Superior temporal gyrus (tissue), 1 donor: ENCODE results near the gene STPG2.
"Not testable (repeated sequence)": the region's sequence is repeated elsewhere in the genome, so short reads cannot be mapped to it uniquely, and the experiment has no call there.

Source experiments
- DNase-seq: peaks from one replicate; pipeline ENCODE4 v3.0.0-alpha.2; 2016; ENCODE audit errors: extremely low spot score

STPG2 gene

GRCh38 chr4:97942951-97943350, 200.3 kb downstream of the STPG2 start:
- no peak for DNase-seq

- no peak for DNase-seq
Observed at GRCh38 chr4:97942137-97942536, 201.1 kb downstream of the STPG2 start.

- no peak for DNase-seq
Observed at GRCh38 chr4:97938141-97938540, 205.1 kb downstream of the STPG2 start.

GRCh38 chr4:97924341-97924958, 218.8 kb downstream of the STPG2 start:
- DNase-seq: no peak

- DNase-seq: no peak
Observed at GRCh38 chr4:97923096-97923495, 220.2 kb downstream of the STPG2 start.

- no peak for DNase-seq
Observed at GRCh38 chr4:97917115-97917514, 226.2 kb downstream of the STPG2 start.

GRCh38 chr4:97912156-97912555, 231.1 kb downstream of the STPG2 start:
- DNase-seq: no peak

DNA sequence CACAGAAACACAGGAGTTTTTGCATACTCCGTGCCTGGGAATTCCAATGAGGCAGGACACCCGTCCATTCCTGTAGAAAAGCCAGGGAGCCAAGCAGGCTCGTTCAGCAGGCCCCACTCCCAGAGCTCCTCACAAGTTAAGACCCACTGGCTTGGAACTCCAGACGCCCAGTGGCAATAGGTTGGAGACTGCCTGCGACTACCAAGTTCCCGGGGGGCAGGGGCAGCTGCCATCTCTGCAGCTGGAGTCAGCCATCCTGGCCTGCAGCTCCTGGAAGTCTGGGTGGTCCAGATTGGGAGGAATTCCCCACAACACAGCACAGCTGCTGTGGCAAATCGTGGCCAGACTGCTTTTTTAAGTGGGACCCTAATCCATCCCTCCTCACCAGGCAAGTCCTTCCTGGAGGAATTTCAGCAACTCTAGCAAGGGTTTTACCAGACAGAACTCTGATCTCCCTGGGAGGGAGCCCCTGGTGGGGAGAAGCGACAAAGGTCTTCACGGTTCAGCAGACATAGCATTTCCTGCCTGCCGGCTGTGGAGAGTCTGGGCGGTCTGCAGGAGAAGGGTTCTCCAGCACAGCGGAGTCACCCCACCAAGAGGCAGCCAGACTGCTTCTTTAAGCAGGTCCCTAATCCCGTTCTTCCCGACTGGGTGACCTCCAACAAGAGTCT, 231.9 kb downstream of the STPG2 start:
- no peak for DNase-seq

DNA sequence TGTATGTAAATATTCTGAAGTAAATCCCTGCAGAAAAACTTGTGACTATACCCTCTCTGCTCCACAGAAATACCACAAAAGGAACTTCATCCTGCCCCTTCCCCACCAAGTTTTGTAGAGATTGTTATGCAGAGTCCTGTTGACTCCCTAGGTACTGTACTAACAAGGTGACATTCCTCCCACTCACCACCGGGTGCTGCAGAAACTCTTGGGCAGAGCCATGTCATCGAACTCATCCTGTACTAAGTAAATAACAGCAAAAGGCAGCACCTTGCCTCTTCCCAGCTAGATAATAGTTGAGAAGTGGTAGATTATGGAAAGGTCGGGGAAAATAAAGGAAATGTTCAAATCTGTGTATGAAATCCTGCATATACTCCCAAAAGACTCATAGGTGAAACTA, 233.3 kb downstream of the STPG2 start:
- DNase-seq: no peak

DNA sequence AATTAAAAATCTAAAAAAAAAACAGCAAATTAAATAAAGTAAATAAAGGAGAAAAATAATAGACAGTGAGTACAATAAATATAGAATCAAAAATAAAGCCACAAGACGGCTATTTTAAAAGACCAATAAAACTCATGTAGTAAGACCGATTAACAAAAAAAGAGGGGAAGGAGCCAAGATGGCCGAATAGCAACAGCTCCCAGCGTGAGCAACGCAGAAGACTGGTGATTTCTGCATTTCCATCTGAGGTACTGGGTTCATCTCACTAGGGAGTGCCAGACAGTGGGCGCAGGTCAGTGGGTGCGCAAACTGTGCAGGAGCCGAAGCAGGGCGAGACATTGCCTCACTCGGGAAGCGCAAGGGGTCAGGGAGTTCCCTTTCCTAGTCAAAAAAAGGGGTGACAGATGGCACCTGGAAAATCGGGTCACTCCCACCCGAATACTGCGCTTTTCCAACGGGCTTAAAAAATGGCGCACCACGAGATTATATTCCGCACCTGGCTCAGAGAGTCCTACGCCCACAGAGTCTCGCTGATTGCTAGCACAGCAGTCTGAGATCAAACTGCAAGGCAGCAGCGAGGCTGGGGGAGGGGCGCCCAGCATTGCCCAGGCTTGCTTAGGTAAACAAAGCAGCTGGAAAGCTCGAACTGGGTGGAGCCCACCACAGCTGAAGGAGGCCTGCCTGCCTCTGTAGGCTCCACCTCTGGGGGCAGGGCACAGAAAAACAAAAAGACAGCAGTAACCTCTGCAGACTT, 239.7 kb downstream of the STPG2 start:
- DNase-seq: not testable (repeated sequence)

GRCh38 chr4:97900229-97900628, 243.0 kb downstream of the STPG2 start:
- DNase-seq: no peak

DNA sequence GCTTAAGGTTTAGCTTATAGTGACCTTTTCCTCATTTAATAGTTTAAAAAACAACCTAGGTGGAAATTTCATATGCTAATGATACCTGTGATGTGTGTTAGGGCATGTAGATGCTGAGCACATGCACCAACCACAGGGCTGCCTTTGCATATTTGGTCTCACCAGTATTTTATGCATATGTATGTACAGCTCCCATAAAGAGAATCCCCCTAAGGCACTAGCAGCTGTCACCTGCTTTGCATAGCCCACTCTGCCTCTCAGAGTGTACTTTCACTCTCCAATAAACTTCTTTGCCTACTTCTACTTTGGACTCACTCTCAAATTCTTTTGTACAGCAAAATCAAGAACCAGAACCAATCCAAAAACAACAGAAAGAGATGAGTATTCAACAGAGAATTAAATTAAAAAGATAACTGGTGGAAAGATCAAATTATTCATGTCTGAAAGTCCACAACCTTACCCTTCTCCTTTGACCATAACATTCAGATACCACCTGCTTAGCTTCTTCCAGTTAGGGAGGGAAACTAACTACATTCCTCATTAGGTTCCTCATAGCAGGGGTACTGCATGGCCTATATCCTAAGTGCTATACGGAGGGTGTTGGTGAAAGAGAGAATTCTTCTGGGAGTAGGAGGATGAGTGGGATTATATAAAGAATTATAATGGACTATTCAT, 250.5 kb downstream of the STPG2 start:
- DNase-seq: no peak

DNA sequence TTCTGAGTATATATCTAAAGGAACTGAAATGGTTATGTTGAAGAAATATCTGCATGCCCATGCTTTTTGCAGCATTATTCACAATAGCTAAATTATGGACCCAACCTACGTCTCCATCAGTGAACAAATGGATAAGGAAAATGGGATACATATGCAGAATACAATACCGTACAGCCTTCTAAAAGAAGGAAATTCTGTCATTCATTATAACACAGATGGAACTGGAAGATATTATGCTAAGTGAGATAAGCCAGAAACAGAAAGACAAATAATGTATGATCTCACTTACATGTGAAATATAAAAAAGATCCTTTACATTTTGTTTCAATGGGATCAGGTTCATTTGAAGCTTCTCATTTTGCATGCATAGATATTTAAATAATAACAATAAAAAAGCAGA, 263.3 kb downstream of the STPG2 start:
- DNase-seq: no peak

DNA sequence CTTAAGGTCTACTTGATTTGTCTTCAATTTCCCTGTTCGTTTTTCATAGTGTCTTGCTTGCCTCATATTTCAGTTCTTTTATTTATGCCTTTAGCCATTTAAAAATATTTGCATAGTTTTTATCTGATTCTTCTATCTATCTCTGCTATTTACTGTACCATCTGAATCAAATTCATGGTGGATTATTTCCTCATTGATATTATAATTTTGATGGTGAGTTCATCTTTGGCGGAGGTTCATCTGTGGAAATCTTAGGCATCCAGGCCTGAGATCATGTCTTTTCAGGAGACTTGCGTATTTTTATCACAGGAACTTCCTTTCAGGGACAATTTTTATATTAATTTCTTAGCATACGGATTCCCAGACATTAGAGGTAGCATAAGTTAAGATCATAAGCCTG, 275.2 kb downstream of the STPG2 start:
- DNase-seq: no peak

DNA sequence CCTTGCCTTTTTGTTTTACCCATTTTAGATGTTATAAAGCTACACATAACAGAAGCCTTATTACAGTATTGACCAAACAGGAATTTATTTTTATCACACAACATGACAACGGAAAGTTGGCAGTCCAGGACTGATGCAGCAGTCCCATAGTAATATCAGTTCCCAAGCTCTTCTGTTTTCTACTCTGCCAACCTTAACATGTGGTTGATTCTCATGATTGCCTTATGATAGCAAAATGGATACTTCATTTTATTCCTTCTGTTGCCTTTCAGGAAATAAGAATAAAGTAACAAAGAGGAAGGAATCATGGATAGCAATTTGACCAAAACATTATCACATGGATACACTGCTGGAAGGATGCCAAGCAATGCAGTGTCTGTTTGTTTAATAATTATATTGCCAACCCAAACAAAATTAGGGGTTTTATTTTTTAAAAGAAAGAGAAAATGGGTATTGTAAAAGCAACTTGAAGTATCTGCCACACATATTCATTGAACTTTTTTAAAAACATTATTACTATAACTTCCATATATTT, 275.7 kb downstream of the STPG2 start:
- no peak for DNase-seq

DNA sequence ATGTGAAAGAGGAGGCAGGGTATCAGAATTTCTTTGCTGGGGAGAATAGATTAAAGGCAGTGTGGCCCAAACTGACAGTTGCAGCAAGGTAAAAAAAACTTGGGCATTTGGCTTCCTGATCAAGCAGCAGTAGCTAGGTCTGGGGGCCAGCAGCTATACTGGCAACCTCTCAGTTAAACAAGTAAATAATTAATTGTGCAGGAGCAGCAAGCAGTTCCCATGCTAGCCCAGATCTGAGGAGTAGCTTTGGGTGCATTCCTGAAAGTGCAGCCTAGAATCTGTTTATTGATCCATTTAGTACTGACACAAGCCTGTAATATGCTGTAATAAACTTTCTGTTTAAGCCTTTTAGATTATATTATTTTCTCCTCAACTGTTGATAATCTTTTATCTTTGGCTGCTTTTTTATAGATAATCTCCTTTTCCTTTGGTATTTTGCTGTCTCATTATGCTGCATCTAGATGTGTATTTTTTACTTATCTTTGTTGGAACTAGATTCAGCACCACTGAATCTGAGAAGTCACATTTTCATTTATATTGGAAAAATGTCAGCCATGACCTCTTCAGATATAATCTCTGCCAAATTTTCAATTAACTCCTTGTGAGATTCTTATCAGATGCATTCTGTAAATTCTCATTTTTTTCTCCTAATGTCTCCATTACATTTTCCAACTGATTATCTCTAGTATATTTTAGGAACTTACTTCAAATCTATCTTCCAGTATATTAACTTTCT, 276.3 kb downstream of the STPG2 start:
- DNase-seq: no peak

DNA sequence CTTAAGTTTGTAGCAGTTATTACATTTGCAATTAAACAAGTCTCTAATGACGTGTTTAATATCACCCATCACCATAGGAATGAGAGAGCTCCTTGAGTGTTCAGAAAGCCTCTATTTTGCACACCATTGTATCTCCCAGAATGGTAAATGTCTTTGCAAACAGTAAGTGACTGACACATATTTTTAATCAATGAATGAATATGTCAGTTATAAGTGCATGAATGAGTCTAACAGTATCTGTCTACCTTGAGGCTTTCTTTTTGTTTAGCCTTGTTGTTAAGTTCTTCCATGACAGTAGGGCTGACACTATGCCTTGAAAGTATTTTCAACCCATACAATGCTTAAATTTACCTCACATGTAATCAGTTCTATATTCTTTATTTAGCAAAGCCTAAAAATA, 292.2 kb downstream of the STPG2 start:
- DNase-seq: no peak

DNA sequence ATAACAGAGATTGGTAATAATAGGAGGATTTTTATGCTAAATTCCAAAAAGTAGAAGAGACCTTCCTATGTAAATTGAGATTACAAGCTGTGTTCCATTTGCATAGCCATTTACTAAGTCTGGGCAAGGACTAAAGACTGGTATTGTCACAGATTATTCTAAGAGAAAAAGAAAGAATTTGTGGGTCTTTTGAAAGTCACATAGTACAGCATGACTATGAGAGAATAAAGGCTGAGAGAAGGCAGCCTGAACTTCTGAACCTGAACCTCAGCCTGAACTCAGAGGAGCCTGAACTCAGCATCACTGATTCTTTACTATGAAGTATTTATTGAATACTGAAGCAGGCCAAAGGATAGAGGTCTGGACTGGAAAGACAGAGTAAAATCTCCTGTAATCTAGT, 297.5 kb downstream of the STPG2 start:
- no peak for DNase-seq

GRCh38 chr4:97841512-97841911, 301.8 kb downstream of the STPG2 start:
- no peak for DNase-seq

- DNase-seq: no peak
Observed at GRCh38 chr4:97836662-97837061, 306.6 kb downstream of the STPG2 start.

GRCh38 chr4:97828646-97829045, 314.6 kb downstream of the STPG2 start:
- DNase-seq: no peak

DNA sequence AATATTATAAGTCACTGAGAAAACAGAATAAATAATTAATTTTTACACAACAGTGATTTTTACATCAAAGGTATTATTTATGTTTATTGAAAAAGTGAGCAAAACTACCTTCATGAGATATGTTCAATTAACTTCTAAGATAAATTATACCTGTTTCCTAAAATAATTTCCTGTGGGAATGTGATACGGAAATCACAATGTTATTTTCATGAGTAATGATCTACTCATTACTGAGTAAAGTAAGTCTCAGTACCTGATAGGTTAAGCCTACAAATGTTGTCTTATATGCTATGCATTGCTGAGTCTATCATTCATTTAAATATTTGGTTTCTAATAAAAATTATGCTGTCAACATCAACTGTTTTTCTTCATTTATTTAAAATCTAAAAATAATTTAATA, 324.0 kb downstream of the STPG2 start:
- DNase-seq: no peak
